ENCODE data around the gene CDK18.

The CDK18 gene

GRCh38 chr1:205575294-205575885 is 70.9 kb downstream of the CDK18 start:
- no peak for DNase-seq

GRCh38 chr1:205576011-205576410 is 71.5 kb downstream of the CDK18 start:
- DNase-seq: no peak

GRCh38 chr1:205576805-205577761 is 72.6 kb downstream of the CDK18 start:
- DNase-seq: no peak

GRCh38 chr1:205577874-205578658 is 73.6 kb downstream of the CDK18 start:
- no peak for DNase-seq

- no peak for DNase-seq
Observed at GRCh38 chr1:205578780-205579571, 74.5 kb downstream of the CDK18 start.

GRCh38 chr1:205579711-205580110 is 75.2 kb downstream of the CDK18 start:
- DNase-seq: no peak

- no peak for DNase-seq
Observed at GRCh38 chr1:205580140-205580922, 75.9 kb downstream of the CDK18 start.

- no peak for DNase-seq
Observed at GRCh38 chr1:205580923-205581180, 76.4 kb downstream of the CDK18 start.

GRCh38 chr1:205581321-205581980 is 77.0 kb downstream of the CDK18 start:
- DNase-seq: no peak

- no peak for DNase-seq
Observed at GRCh38 chr1:205582046-205582445, 77.6 kb downstream of the CDK18 start.

All from activated T-cell treated with anti-CD3 and anti-CD28 coated beads for 4 hours (primary cell).